GM23338 (cell line): Measurements from ENCODE around the gene KIF3B. TPM values are rescaled to one million over a fixed set of nuclear protein-coding genes. Genes with fewer than 3 reads are reported as not detected.
A peak's percentile ranks its signal among the peaks of the same experiment; 100 is the strongest.

Experiments
- ATAC-seq: fragments of 200-7000 bp; cut with Tn5 transposase; 3 replicates; pipeline ENCODE4 v1.9.1; 2020
- DNase-seq: peaks from one replicate; pipeline ENCODE4 v3.0.0-alpha.2; 2015; ENCODE audit warnings: low spot score
- H2AFZ ChIP-seq: fragments of 200-600 bp; sonication (generic); 2 replicates; pipeline ENCODE4 v1.8.0; 2016; ENCODE audit warnings: antibody characterized with exemption, mild to moderate bottlenecking, moderate library complexity
- H3F3A ChIP-seq: fragments of 200-600 bp; sonication (generic); replicated peaks from 2 replicates; pipeline ENCODE4 v1.8.0; 2017; ENCODE audit warnings: antibody characterized with exemption, mixed run types, low read depth
- H3K27ac ChIP-seq: fragments of 200-600 bp; sonication (generic); 2 replicates; pipeline ENCODE4 v1.6.1; 2016; ENCODE audit warnings: low read depth
- H3K27me3 ChIP-seq: fragments of 200-600 bp; sonication (generic); 2 replicates; pipeline ENCODE4 v1.8.0; 2016; ENCODE audit warnings: mild to moderate bottlenecking, mixed run types, moderate library complexity; ENCODE audit not compliant: insufficient read depth
- H3K36me3 ChIP-seq: fragments of 200-600 bp; sonication (generic); 2 replicates; pipeline ENCODE4 v1.8.0; 2016; ENCODE audit warnings: mild to moderate bottlenecking; ENCODE audit not compliant: insufficient read depth
- H3K4me1 ChIP-seq: fragments of 200-600 bp; sonication (generic); 2 replicates; pipeline ENCODE4 v1.8.0; 2016; ENCODE audit warnings: mild to moderate bottlenecking, moderate library complexity; ENCODE audit not compliant: insufficient read depth
- H3K4me2 ChIP-seq: fragments of 200-600 bp; sonication (generic); 2 replicates; pipeline ENCODE4 v1.7.1; 2017; ENCODE audit warnings: mixed run types
- H3K4me3 ChIP-seq: fragments of 200-600 bp; sonication (generic); 2 replicates; pipeline ENCODE4 v1.6.1; 2016; ENCODE audit warnings: mixed run types
- H3K79me2 ChIP-seq: fragments of 200-600 bp; sonication (generic); replicated peaks from 2 replicates; pipeline ENCODE4 v1.8.0; 2017; ENCODE audit warnings: mild to moderate bottlenecking; ENCODE audit not compliant: insufficient read depth
- H3K9me2 ChIP-seq: fragments of 200-600 bp; sonication (generic); 2 replicates; pipeline ENCODE4 v1.8.0; 2017; ENCODE audit not compliant: insufficient read depth
- H4K20me1 ChIP-seq: fragments of 200-600 bp; sonication (generic); replicated peaks from 2 replicates; pipeline ENCODE4 v1.8.0; 2017; ENCODE audit warnings: mild to moderate bottlenecking; ENCODE audit not compliant: insufficient read depth
- H3K27ac Mint-ChIP-seq: 2 replicates; pipeline ENCODE4 v1.8.0; 2020; ENCODE audit warnings: inconsistent platforms, mild to moderate bottlenecking, moderate library complexity, mixed read lengths
- H3K27me3 Mint-ChIP-seq: 3 replicates; pipeline ENCODE4 v1.8.0; 2022; ENCODE audit warnings: low read depth, mild to moderate bottlenecking, moderate library complexity, mixed read lengths, inconsistent platforms; ENCODE audit not compliant: insufficient read depth, poor library complexity
- H3K36me3 Mint-ChIP-seq: 3 replicates; pipeline ENCODE4 v1.8.0; 2021; ENCODE audit warnings: low read depth, mild to moderate bottlenecking, inconsistent platforms, moderate library complexity, mixed read lengths
- H3K4me1 Mint-ChIP-seq: 3 replicates; pipeline ENCODE4 v1.8.0; 2020; ENCODE audit warnings: mild to moderate bottlenecking, inconsistent platforms, mixed read lengths
- H3K4me3 Mint-ChIP-seq: 3 replicates; pipeline ENCODE4 v1.8.0; 2021; ENCODE audit warnings: moderate library complexity, mild to moderate bottlenecking, inconsistent platforms, mixed read lengths
- H3K9me3 Mint-ChIP-seq: 3 replicates; pipeline ENCODE4 v1.8.0; 2020; ENCODE audit warnings: moderate library complexity, mild to moderate bottlenecking, inconsistent platforms, mixed read lengths
- CTCF ChIP-seq, 2 experiments: fragments of 200-600 bp in 1 of 2; sonication (generic) in 1 of 2; conservative IDR thresholded peaks; 2 replicates each; pipeline versions ENCODE4 v1.5.1 to v1.6.1; 2016 to 2017; ENCODE audit warnings: antibody characterized with exemption in 2 of 2, low read depth in 2 of 2, mild to moderate bottlenecking in 2 of 2, moderate library complexity in 1 of 2
- ETS1 ChIP-seq: IDR thresholded peaks from 2 replicates; pipeline ENCODE4 v1.6.1; 2016; ENCODE audit warnings: antibody characterized with exemption
- ZNF462 ChIP-seq: fragments of 250-450 bp; sonication (Bioruptor Pico); IDR thresholded peaks from 2 replicates; pipeline ENCODE4 v1.5.0; 2020; ENCODE audit warnings: mild to moderate bottlenecking, moderate library complexity
- polyA plus RNA-seq: library from polyadenylated mRNA; unstranded; fragments of >200 nt; fragmentation: Nextera tagmentation; extraction: Ambion mirVana; gene quantifications from 2 replicates; pipeline ENCODE4 v1.2.1, GENCODE V29; 2016
- total RNA-seq: library from RNA; depleted of rRNA; stranded (reverse); fragments of >200 nt; shearing (Covaris generic); gene quantifications from 2 replicates; pipeline ENCODE4 v1.2.3, GENCODE V29; 2014

The KIF3B gene
- total and polyA plus RNA-seq, 2 experiments from 2014 or later: 6.1 to 22.8 TPM

GRCh38 chr20:32343439-32343838, 66.0 kb downstream of the KIF3B start (continued):
- no peak for TF ChIP-seq ZNF462 (CRISPR knock-in tag)

GRCh38 chr20:32344835-32345506, 67.5 kb downstream of the KIF3B start:
- no peak overlapping the region; the same call in 2 of the 3 replicates for H3K4me3 Mint-ChIP-seq
- peak overlapping the region; percentile 66 for H3K27ac Mint-ChIP-seq
- no peaks in the 10 kb centered on the region for H3K36me3 Mint-ChIP-seq
- peaks cover 6% of the 10 kb centered on the region for H3K27me3 Mint-ChIP-seq
- H3K27ac ChIP-seq: no peak overlapping the region
- no peaks in the 10 kb centered on the region for H3F3A ChIP-seq
- H3K79me2 ChIP-seq: no peaks in the 10 kb centered on the region
- no peaks in the 10 kb centered on the region; the same call in 1 of the 2 replicates for H3K9me2 ChIP-seq
- H4K20me1 ChIP-seq: 0 out of 2 replicates have a peak, but pooled peaks cover 3% of the 10 kb centered on the region
- H3K4me1 ChIP-seq: peaks cover 8% of the 10 kb centered on the region
- no peaks in the 10 kb centered on the region for H3K27me3 ChIP-seq
- ATAC-seq (peak; percentile 99), DNase-seq (peak; percentile 62)
- peaks cover 10% of the 10 kb centered on the region for H3K4me1 Mint-ChIP-seq
- H3K9me3 Mint-ChIP-seq: no peaks in the 10 kb centered on the region
- no peak for TF ChIP-seq ETS1
- TF ChIP-seq CTCF (conservative IDR thresholded peaks at IDR 0.05; ENCODE audit: low read depth in 2 of 2): 0 out of 4 replicates have a peak, but pooled peaks of 1 of the 2 experiments have one; percentile 5
- no peaks in the 10 kb centered on the region for H3K36me3 ChIP-seq
- peak overlapping the region; percentile 18; the same call in 1 of the 2 replicates for H2AFZ ChIP-seq
- H3K4me2 ChIP-seq: no peak overlapping the region
- H3K4me3 ChIP-seq: no peak overlapping the region
